Fibroblast of the conjunctiva (primary cell): Measurements from ENCODE around the gene AIFM1.
A peak's percentile ranks its signal among the peaks of the same experiment; 100 is the strongest.

ENCODE experiments used
- DNase-seq: peaks from one replicate; pipeline ENCODE4 v3.0.0-alpha.2; 2010; ENCODE audit warnings: low read depth

AIFM1 gene

GRCh38 chrX:130170752-130171445, 5.3 kb upstream of the AIFM1 start:
- DNase-seq: no peak

- no peak for DNase-seq
Observed at GRCh38 chrX:130167040-130167439, 1.4 kb upstream of the AIFM1 start.

GRCh38 chrX:130166503-130166777, 799 bp upstream of the AIFM1 start:
- no peak for DNase-seq

- no peak for DNase-seq
Observed at GRCh38 chrX:130165181-130165702, 399 bp downstream of the AIFM1 start.

GRCh38 chrX:130163398-130163797, 2.2 kb downstream of the AIFM1 start:
- DNase-seq: no peak

- DNase-seq: no peak
Observed at GRCh38 chrX:130162094-130162735, 3.4 kb downstream of the AIFM1 start.

- DNase-seq: no peak
Observed at GRCh38 chrX:130159776-130160175, 5.9 kb downstream of the AIFM1 start.

- no peak for DNase-seq
Observed at GRCh38 chrX:130158311-130158710, 7.3 kb downstream of the AIFM1 start.

- no peak for DNase-seq
Observed at GRCh38 chrX:130155564-130155963, 10.1 kb downstream of the AIFM1 start.

GRCh38 chrX:130147631-130148030, 18.0 kb downstream of the AIFM1 start:
- no peak for DNase-seq

GRCh38 chrX:130145123-130145522, 20.5 kb downstream of the AIFM1 start:
- DNase-seq: no peak

- no peak for DNase-seq
Observed at GRCh38 chrX:130144509-130144908, 21.1 kb downstream of the AIFM1 start.

- no peak for DNase-seq
Observed at GRCh38 chrX:130139474-130140201, 26.0 kb downstream of the AIFM1 start.

- DNase-seq: no peak
Observed at GRCh38 chrX:130136961-130137360, 28.7 kb downstream of the AIFM1 start.

- DNase-seq: no peak
Observed at GRCh38 chrX:130136496-130136895, 29.1 kb downstream of the AIFM1 start.

- no peak for DNase-seq
Observed at GRCh38 chrX:130130990-130131389, 34.7 kb downstream of the AIFM1 start.

- no peak for DNase-seq
Observed at GRCh38 chrX:130125091-130125874, 40.4 kb downstream of the AIFM1 start.

GRCh38 chrX:130124577-130124976, 41.1 kb downstream of the AIFM1 start:
- no peak for DNase-seq

GRCh38 chrX:130121505-130121800, 44.2 kb downstream of the AIFM1 start:
- no peak for DNase-seq

GRCh38 chrX:130120746-130121504, 44.7 kb downstream of the AIFM1 start:
- DNase-seq: peak; percentile 63

GRCh38 chrX:130120321-130120731, 45.3 kb downstream of the AIFM1 start:
- DNase-seq: no peak
